ENCODE data around the gene TCEAL1. TPM values are rescaled to one million over a fixed set of nuclear protein-coding genes. Genes with fewer than 3 reads are reported as not detected.

Gene TCEAL1
- total RNA-seq, 1 donor: 44.5 TPM

GRCh38 chrX:103616676-103617186 lies 12.0 kb upstream of the TCEAL1 start:
- no peak overlapping the region for H3K4me3 ChIP-seq (ENCODE audit: low read depth, low read length)
- DNase-seq (ENCODE audit: low read depth): no peak
- TF ChIP-seq, protein P1, sequence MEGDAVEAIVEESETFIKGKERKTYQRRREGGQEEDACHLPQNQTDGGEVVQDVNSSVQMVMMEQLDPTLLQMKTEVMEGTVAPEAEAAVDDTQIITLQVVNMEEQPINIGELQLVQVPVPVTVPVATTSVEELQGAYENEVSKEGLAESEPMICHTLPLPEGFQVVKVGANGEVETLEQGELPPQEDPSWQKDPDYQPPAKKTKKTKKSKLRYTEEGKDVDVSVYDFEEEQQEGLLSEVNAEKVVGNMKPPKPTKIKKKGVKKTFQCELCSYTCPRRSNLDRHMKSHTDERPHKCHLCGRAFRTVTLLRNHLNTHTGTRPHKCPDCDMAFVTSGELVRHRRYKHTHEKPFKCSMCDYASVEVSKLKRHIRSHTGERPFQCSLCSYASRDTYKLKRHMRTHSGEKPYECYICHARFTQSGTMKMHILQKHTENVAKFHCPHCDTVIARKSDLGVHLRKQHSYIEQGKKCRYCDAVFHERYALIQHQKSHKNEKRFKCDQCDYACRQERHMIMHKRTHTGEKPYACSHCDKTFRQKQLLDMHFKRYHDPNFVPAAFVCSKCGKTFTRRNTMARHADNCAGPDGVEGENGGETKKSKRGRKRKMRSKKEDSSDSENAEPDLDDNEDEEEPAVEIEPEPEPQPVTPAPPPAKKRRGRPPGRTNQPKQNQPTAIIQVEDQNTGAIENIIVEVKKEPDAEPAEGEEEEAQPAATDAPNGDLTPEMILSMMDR (IDR thresholded peaks at IDR 0.05; ENCODE audit: insufficient read depth, low read depth, low read length): no peak

GRCh38 chrX:103624111-103624510 lies 4.7 kb upstream of the TCEAL1 start:
- TF ChIP-seq, protein P1 (IDR thresholded peaks at IDR 0.05; ENCODE audit: insufficient read depth, low read depth, low read length): no peak
- no peak overlapping the region for H3K4me3 ChIP-seq (ENCODE audit: low read depth, low read length)
- no peak for DNase-seq (ENCODE audit: low read depth)

DNA sequence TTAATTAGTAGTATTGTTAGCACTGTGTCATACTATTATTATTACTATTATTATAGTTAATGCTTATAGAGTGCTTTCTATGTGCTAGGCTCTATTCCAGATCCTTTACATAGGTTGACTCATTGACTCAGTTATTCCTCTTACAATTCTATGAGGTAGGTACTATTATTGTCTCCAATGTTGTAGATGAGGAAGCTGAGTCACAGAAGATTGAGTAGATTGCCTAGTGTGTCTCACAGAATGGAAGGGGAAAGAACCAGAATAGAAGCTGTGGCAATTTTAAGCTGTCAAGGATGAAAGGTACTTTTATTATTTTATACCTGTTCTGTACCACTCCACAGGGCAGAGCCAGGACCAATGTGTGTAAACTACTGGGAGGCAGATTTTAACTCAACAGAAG lies 1.9 kb upstream of the TCEAL1 start:
- no peak for DNase-seq (ENCODE audit: low read depth)
- TF ChIP-seq, protein P1 (IDR thresholded peaks at IDR 0.05; ENCODE audit: insufficient read depth, low read depth, low read length): no peak
- no peak overlapping the region for H3K4me3 ChIP-seq (ENCODE audit: low read depth, low read length)

DNA sequence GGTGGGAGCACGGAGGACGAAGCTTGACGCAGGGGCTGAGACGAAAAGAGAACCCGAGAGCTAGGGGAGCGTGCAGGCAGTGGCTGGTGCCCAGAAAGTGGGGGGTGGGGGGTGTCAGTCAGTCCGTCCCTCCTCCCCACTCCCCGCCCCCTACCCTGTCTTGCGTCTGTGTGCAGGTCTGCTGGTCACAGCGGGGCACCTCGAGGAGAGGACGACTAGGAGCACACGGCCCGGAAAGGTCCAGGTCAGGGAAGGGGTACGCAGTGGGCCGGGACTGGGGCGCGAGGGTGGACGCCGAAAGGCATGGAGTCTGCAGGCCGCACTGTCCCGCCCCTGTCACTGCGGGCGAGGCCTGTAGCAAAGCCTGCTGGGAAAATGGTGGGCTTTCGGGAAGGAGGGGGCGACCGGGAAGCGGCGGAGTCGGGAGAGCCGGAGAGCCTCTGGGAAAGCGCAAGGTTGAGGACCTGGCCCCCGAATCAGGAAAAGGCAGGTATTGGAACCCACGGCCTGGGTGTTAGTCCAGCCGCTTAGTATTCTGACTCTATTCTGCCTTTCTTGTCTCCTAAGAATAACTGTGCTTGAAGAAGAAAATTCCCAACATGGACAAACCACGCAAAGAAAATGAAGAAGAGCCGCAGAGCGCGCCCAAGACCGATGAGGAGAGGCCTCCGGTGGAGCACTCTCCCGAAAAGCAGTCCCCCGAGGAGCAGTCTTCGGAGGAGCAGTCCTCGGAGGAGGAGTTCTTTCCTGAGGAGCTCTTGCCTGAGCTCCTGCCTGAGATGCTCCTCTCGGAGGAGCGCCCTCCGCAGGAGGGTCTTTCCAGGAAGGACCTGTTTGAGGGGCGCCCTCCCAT lies 769 bp downstream of the TCEAL1 start:
- peak; percentile 71 for DNase-seq (ENCODE audit: low read depth)
- H3K4me3 ChIP-seq (ENCODE audit: low read depth, low read length): peak overlapping the region; percentile 69
- TF ChIP-seq, protein P1 (IDR thresholded peaks at IDR 0.05; ENCODE audit: insufficient read depth, low read depth, low read length): peak; percentile 59

GRCh38 chrX:103630171-103630511 lies 1.4 kb downstream of the TCEAL1 start:
- TF ChIP-seq, protein P1 (IDR thresholded peaks at IDR 0.05; ENCODE audit: insufficient read depth, low read depth, low read length): no peak
- no peak for DNase-seq (ENCODE audit: low read depth)
- peak overlapping the region; percentile 69 for H3K4me3 ChIP-seq (ENCODE audit: low read depth, low read length)

GRCh38 chrX:103631145-103631544 lies 2.4 kb downstream of the TCEAL1 start:
- no peak for DNase-seq (ENCODE audit: low read depth)
- H3K4me3 ChIP-seq (ENCODE audit: low read depth, low read length): no peak overlapping the region
- TF ChIP-seq, protein P1 (IDR thresholded peaks at IDR 0.05; ENCODE audit: insufficient read depth, low read depth, low read length): no peak
